Measurements from ENCODE around the gene RIPOR2.

DNA sequence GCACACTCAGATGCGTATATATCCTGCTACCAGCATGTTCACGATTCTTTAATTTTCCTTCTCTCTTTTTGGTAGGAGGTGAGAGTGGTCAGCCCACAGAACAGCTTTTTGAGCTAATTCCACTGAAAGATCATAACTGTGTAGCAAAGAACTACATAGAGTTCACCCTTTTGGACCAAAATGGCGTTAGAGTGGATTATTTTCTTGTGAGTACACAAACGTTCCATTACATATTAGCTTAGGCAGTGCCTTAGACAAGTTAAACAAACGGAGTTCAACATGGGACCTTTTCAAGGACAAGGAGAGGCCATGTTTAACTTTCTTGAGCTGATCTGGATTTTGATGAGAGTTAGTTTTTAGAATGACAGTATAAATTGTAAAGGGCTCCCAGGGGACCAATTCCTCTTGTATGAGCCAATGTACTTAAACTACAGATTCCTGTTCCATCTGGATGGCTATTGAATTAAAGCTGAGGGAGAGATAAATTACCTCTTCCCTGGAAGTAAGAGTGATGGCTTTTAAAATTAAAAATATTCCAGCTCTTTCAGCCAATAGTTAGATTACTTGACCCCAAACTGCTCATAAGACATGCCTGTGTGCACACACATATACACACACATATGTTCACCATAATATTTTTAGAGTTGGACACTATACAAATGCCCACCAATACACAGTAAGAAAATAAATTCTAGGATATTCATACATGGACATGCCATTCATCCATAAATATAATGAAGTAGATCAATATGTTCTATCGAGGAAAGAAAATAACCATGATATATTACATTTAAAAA, 111.4 kb downstream of the RIPOR2 start:
- TF ChIP-seq SP2 (tag by site-specific recombination; IDR thresholded peaks at IDR 0.05): no peak
- TF ChIP-seq, protein P1, sequence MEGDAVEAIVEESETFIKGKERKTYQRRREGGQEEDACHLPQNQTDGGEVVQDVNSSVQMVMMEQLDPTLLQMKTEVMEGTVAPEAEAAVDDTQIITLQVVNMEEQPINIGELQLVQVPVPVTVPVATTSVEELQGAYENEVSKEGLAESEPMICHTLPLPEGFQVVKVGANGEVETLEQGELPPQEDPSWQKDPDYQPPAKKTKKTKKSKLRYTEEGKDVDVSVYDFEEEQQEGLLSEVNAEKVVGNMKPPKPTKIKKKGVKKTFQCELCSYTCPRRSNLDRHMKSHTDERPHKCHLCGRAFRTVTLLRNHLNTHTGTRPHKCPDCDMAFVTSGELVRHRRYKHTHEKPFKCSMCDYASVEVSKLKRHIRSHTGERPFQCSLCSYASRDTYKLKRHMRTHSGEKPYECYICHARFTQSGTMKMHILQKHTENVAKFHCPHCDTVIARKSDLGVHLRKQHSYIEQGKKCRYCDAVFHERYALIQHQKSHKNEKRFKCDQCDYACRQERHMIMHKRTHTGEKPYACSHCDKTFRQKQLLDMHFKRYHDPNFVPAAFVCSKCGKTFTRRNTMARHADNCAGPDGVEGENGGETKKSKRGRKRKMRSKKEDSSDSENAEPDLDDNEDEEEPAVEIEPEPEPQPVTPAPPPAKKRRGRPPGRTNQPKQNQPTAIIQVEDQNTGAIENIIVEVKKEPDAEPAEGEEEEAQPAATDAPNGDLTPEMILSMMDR (tag by site-specific recombination; IDR thresholded peaks at IDR 0.05): no peak
- TF ChIP-seq YY1 (tag by site-specific recombination; IDR thresholded peaks at IDR 0.05): no peak
- TF ChIP-seq ZNF121 (tag by site-specific recombination; IDR thresholded peaks at IDR 0.05): no peak
- no peak for TF ChIP-seq MZF1 (tag by site-specific recombination; IDR thresholded peaks at IDR 0.05; ENCODE audit: borderline replicate concordance)
- TF ChIP-seq ZBTB21 (tag by site-specific recombination; IDR thresholded peaks at IDR 0.05): no peak
- TF ChIP-seq, protein P2, sequence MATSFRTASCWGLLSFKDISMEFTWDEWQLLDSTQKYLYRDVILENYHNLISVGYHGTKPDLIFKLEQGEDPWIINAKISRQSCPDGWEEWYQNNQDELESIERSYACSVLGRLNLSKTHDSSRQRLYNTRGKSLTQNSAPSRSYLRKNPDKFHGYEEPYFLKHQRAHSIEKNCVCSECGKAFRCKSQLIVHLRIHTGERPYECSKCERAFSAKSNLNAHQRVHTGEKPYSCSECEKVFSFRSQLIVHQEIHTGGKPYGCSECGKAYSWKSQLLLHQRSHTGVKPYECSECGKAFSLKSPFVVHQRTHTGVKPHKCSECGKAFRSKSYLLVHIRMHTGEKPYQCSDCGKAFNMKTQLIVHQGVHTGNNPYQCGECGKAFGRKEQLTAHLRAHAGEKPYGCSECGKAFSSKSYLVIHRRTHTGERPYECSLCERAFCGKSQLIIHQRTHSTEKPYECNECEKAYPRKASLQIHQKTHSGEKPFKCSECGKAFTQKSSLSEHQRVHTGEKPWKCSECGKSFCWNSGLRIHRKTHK (tag by site-specific recombination; IDR thresholded peaks at IDR 0.05): no peak
- TF ChIP-seq, protein P3, sequence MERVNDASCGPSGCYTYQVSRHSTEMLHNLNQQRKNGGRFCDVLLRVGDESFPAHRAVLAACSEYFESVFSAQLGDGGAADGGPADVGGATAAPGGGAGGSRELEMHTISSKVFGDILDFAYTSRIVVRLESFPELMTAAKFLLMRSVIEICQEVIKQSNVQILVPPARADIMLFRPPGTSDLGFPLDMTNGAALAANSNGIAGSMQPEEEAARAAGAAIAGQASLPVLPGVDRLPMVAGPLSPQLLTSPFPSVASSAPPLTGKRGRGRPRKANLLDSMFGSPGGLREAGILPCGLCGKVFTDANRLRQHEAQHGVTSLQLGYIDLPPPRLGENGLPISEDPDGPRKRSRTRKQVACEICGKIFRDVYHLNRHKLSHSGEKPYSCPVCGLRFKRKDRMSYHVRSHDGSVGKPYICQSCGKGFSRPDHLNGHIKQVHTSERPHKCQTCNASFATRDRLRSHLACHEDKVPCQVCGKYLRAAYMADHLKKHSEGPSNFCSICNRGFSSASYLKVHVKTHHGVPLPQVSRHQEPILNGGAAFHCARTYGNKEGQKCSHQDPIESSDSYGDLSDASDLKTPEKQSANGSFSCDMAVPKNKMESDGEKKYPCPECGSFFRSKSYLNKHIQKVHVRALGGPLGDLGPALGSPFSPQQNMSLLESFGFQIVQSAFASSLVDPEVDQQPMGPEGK (tag by site-specific recombination; IDR thresholded peaks at IDR 0.05): no peak
- TF ChIP-seq ZNF510 (tag by site-specific recombination; IDR thresholded peaks at IDR 0.05; ENCODE audit: insufficient replicate concordance): no peak
- TF ChIP-seq KLF10 (tag by site-specific recombination; IDR thresholded peaks at IDR 0.05): no peak

Data from HEK293 (cell line).